K562 (cell line): ENCODE data around the gene SLC7A11. TPM values are rescaled to one million over a fixed set of nuclear protein-coding genes. Genes with fewer than 3 reads are reported as not detected.

Experiments
- ATAC-seq: fragments of 200-7000 bp; cut with Tn5 transposase; 3 replicates; pipeline ENCODE4 v1.9.1; 2020; ENCODE audit warnings: moderate library complexity
- BruUV-seq: library from RNA; stranded (reverse); fragments of 400-500 nt; replicated peaks from 2 replicates; lab custom pipeline; 2021; lab: Mats Ljungman, UMichigan
- CTCF ChIA-PET: fragments of 300-600 bp; formaldehyde crosslinking; extraction: SDS; loops from one replicate; lab custom pipeline; 2021; ENCODE audit warnings: low intra/inter-chr PET ratio; lab: Yijun Ruan, JAX
- POLR2A ChIA-PET: fragments of 300-600, 350-650 bp; sonication (Branson Sonifier 250); formaldehyde crosslinking; extraction: SDS; loops from one replicate; lab custom pipeline; 2021; ENCODE audit warnings: antibody characterized with exemption, inconsistent platforms; lab: Yijun Ruan, JAX
- DNase-seq, 4 experiments: peaks; one replicate each; pipeline versions ENCODE4 v3.0.0 to v3.0.0-alpha.2; 2011 to 2018; ENCODE audit warnings: low spot score in 3 of 4, mixed read lengths in 3 of 4; ENCODE audit errors: extremely low read depth in 1 of 4
- FAIRE-seq: peaks from 2 replicates; lab custom pipeline; 2011; peaks lifted over from hg19 to GRCh38; lab: Jason Lieb, UNC
- H2AFZ ChIP-seq: 2 replicates; pipeline ENCODE4 v1.6.0; 2011; ENCODE audit warnings: low read depth, low read length, control low read depth, inconsistent platforms
- H3K27ac ChIP-seq: fragments of 200-600 bp; 3 replicates; pipeline ENCODE4 v1.8.0; 2011; ENCODE audit warnings: low read depth, mild to moderate bottlenecking, control low read depth, inconsistent platforms, low read length, moderate library complexity, mixed read lengths; ENCODE audit errors: extremely low read depth
- H3K27me3 ChIP-seq, 2 experiments: fragments of 300-600 bp in 1 of 2; 2 replicates in 1 of 2; 3 replicates in 1 of 2; pipeline versions ENCODE4 v1.6.0 to v1.8.0; 2011; ENCODE audit warnings: inconsistent platforms in 2 of 2, low read length in 2 of 2, mild to moderate bottlenecking in 1 of 2, mixed read lengths in 1 of 2, moderate library complexity in 1 of 2; ENCODE audit not compliant: control insufficient read depth in 2 of 2, insufficient read depth in 2 of 2
- H3K36me3 ChIP-seq: fragments of 300-600 bp; 3 replicates; pipeline ENCODE4 v1.8.0; 2011; ENCODE audit warnings: mild to moderate bottlenecking, low read length, inconsistent platforms; ENCODE audit not compliant: control insufficient read depth, insufficient read depth
- H3K4me1 ChIP-seq, 2 experiments: fragments of 200-600 bp in 1 of 2; replicated peaks in 1 of 2; 2 replicates in 1 of 2; 3 replicates in 1 of 2; pipeline versions ENCODE4 v1.5.1 to v1.8.0; 2011; ENCODE audit warnings: inconsistent platforms in 2 of 2, low read length in 2 of 2, mild to moderate bottlenecking in 1 of 2, mixed read lengths in 1 of 2, moderate library complexity in 1 of 2; ENCODE audit not compliant: control insufficient read depth in 2 of 2, insufficient read depth in 2 of 2
- H3K4me2 ChIP-seq: 2 replicates; pipeline ENCODE4 v1.6.1; 2011; ENCODE audit warnings: low read length, control low read depth, inconsistent platforms, mixed read lengths; ENCODE audit not compliant: insufficient read depth
- H3K4me3 ChIP-seq: fragments of 200-600 bp; sonication (generic), shearing (Covaris generic); 2 replicates; pipeline ENCODE4 v1.5.1; 2016; ENCODE audit warnings: control low read depth, inconsistent platforms
- H3K79me2 ChIP-seq: fragments of 200-600 bp; 3 replicates; pipeline ENCODE4 v1.8.0; 2011; ENCODE audit warnings: low read length, inconsistent platforms; ENCODE audit not compliant: control insufficient read depth, insufficient read depth
- H3K9ac ChIP-seq, 2 experiments: 2 replicates each; pipeline versions ENCODE4 v1.6.0 to v1.6.1; 2011; ENCODE audit warnings: low read depth in 2 of 2, low read length in 2 of 2, control low read depth in 1 of 2, inconsistent platforms in 1 of 2, mild to moderate bottlenecking in 1 of 2, mixed read lengths in 1 of 2; ENCODE audit not compliant: insufficient read depth in 1 of 2
- H3K9me1 ChIP-seq: one replicate; pipeline ENCODE4 v1.6.0; 2011; ENCODE audit warnings: inconsistent platforms, mild to moderate bottlenecking, low read length, moderate library complexity; ENCODE audit not compliant: control insufficient read depth, insufficient read depth
- H3K9me3 ChIP-seq: replicated peaks from 2 replicates; pipeline ENCODE4 v1.5.1; 2011; ENCODE audit warnings: low read depth, low read length, inconsistent platforms; ENCODE audit not compliant: control insufficient read depth, insufficient read depth
- H4K20me1 ChIP-seq: replicated peaks from 2 replicates; pipeline ENCODE4 v1.6.1; 2011; ENCODE audit warnings: low read length, inconsistent platforms, mixed read lengths; ENCODE audit not compliant: control insufficient read depth, insufficient read depth
- CREBBP ChIP-seq: IDR thresholded peaks from one replicate; pipeline ENCODE4 v1.6.1; 2012; ENCODE audit warnings: low read depth, mild to moderate bottlenecking, control low read depth, inconsistent platforms, low read length
- CSDE1 ChIP-seq, 2 experiments: fragments of 450-650 bp; IDR thresholded peaks; 2 replicates each; pipeline ENCODE4 v1.6.1; 2016; ENCODE audit warnings: mild to moderate bottlenecking in 1 of 2
- FOXJ3 ChIP-seq: sonication (generic); formaldehyde crosslinking; IDR thresholded peaks from 2 replicates; pipeline ENCODE4 v1.4.0; 2020; ENCODE audit warnings: mild to moderate bottlenecking, missing genetic modification reagents
- ILK ChIP-seq: fragments of 450-650 bp; IDR thresholded peaks from 2 replicates; pipeline ENCODE4 v1.6.1; 2016; ENCODE audit warnings: missing genetic modification characterization, low read depth, mild to moderate bottlenecking, missing compliant biosample characterization, moderate library complexity, borderline replicate concordance
- KDM2B ChIP-seq: fragments of 250-450 bp; sonication (Bioruptor Pico); IDR thresholded peaks from 2 replicates; pipeline ENCODE4 v1.8.0; 2021; ENCODE audit warnings: mild to moderate bottlenecking, moderate library complexity
- MAFK ChIP-seq: IDR thresholded peaks from 2 replicates; pipeline ENCODE4 v1.6.1; 2011; ENCODE audit warnings: low read length, improper control_type of control experiment
- MEIS2 ChIP-seq: fragments of 450-650 bp; IDR thresholded peaks from 2 replicates; pipeline ENCODE4 v1.6.1; 2014; ENCODE audit warnings: mild to moderate bottlenecking; ENCODE audit not compliant: partially characterized antibody
- PRMT5 ChIP-seq: sonication (generic); formaldehyde crosslinking; IDR thresholded peaks from 2 replicates; pipeline ENCODE4 v1.5.0; 2020; ENCODE audit warnings: missing genetic modification reagents
- PURB ChIP-seq: sonication (generic); formaldehyde crosslinking; IDR thresholded peaks from 2 replicates; pipeline ENCODE4 v1.9.0; 2021; ENCODE audit warnings: low read depth, mild to moderate bottlenecking, missing genetic modification reagents
- RBM14 ChIP-seq: fragments of 200-400 bp; formaldehyde crosslinking; IDR thresholded peaks from 2 replicates; pipeline ENCODE4 v1.6.1; 2018; ENCODE audit warnings: low read depth, mild to moderate bottlenecking, low read length, moderate library complexity, borderline replicate concordance; ENCODE audit not compliant: insufficient read depth
- RBM17 ChIP-seq: fragments of 200-400 bp; formaldehyde crosslinking; IDR thresholded peaks from 2 replicates; pipeline ENCODE4 v1.6.1; 2017; ENCODE audit warnings: low read depth, mild to moderate bottlenecking, low read length, borderline replicate concordance
- TFAM ChIP-seq: fragments of 250-450 bp; sonication (Bioruptor Pico); conservative IDR thresholded peaks from 2 replicates; pipeline ENCODE4 v1.5.0; 2021; ENCODE audit warnings: mild to moderate bottlenecking, moderate library complexity
- U2AF1 ChIP-seq: fragments of 200-400 bp; formaldehyde crosslinking; optimal IDR thresholded peaks from 2 replicates; pipeline ENCODE3; 2017; ENCODE audit warnings: mild to moderate bottlenecking, low read depth, low read length, moderate library complexity
- ZFX ChIP-seq: sonication (generic); formaldehyde crosslinking; IDR thresholded peaks from 2 replicates; pipeline ENCODE4 v1.8.0; 2022; ENCODE audit warnings: mild to moderate bottlenecking, missing genetic modification reagents, moderate library complexity
- ZNF239 ChIP-seq: fragments of 250-450 bp; sonication (Bioruptor Pico); IDR thresholded peaks from 2 replicates; pipeline ENCODE4 v1.4.0; 2020; ENCODE audit warnings: mild to moderate bottlenecking
- ZNF57 ChIP-seq: fragments of 450-650 bp; formaldehyde crosslinking; IDR thresholded peaks from 2 replicates; pipeline ENCODE4 v1.4.0; 2020; ENCODE audit warnings: mild to moderate bottlenecking, moderate library complexity
- WGBS: fragments of 100-300 bp; shearing (Covaris generic); methylation state at CpG from one replicate; pipeline ENCODE4 v1.1.6; 2016; ENCODE audit warnings: low coverage, mixed read lengths; ENCODE audit not compliant: insufficient coverage; ENCODE audit errors: missing lambda C conversion rate; 5-methylcytosine and 5-hydroxymethylcytosine counted together
- in situ Hi-C: fragments of 300-500 bp; cut with MboI; formaldehyde crosslinking; loops from 4 replicates; pipeline ENCODE4 v1.15.0; 2018; ENCODE audit warnings: inconsistent platforms, mixed read lengths
- intact Hi-C: fragments of 100-400 bp; cut with micrococcal nuclease; formaldehyde crosslinking; loops from 2 replicates; pipeline ENCODE4 v1.14.2; 2022
- polyA plus RNA-seq, 8 experiments: library from polyadenylated mRNA; depleted of rRNA in 4 of 8; stranded (reverse) in 5 of 8; unstranded in 3 of 8; fragments of >200 nt; fragmentation: Nextera tagmentation in 2 of 8; fragmentation: Illumina TruSeq in 1 of 8; extraction: Ambion mirVana in 2 of 8; extraction: Trizol in 1 of 8; gene quantifications; 2 replicates each; pipeline versions ENCODE4 v1.2.1 to v1.2.3, GENCODE V29; 2011 to 2014; ENCODE audit warnings: inconsistent platforms in 1 of 8, missing spikeins in 1 of 8
- total RNA-seq, 7 experiments: library from RNA; depleted of rRNA in 6 of 7; stranded (reverse); fragments of >200 nt in 6 of 7; fragmentation: Illumina TruSeq in 2 of 7; extraction: Trizol in 2 of 7; gene quantifications; 2 replicates each; pipeline versions ENCODE4 v1.2.1 to v1.2.3, GENCODE V29; 2011 to 2021; ENCODE audit warnings: low replicate concordance in 1 of 7
- TF ChIP-seq, protein P1 (sequence below), 2 experiments: fragments of 450-650 bp; formaldehyde crosslinking in 1 of 2; IDR thresholded peaks; 2 replicates each; pipeline versions ENCODE4 v1.4.0 to v1.6.1; 2014 to 2020; ENCODE audit warnings: mild to moderate bottlenecking in 2 of 2, borderline replicate concordance in 1 of 2, low read depth in 1 of 2

Gene SLC7A11
- total and polyA plus RNA-seq, 9 of the 15 experiments (the other 6 are each of a cell fraction or from before 2014, with no cell fraction given) = 4.5 to 26.1 (median 13.5) TPM

DNA sequence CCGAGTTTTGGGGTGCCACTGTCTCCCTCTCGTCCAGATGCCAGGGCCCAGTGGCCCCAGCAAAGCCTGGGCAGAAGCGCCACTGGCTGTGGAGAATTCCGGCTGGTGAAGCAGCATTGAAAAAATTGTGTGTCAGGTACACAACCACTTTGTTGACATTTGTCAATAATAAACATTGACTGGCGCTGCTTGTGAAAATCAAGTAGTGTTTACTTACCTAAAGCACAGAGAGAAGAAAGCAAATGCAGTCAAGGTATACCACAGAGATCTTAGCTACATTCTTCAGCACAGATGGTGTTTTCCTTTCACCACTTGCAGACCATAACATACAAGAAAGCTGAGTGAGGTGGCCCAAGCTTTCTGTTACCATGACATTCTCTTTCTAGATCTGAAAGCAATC is 14.5 kb upstream of the SLC7A11 start:
- Histone ChIP-seq H3K9me3 (no peaks in the 10 kb centered on the region), H2AFZ (0 out of 2 replicates have a peak overlapping the region, but pooled peaks have one; percentile 18), H3K9me1 (no peaks in the 10 kb centered on the region), H3K4me3 (no peak overlapping the region), H3K27me3 (no peaks in the 10 kb centered on the region), H3K27ac (no peak overlapping the region), H3K4me1 (peaks cover 0 to 3% of the 10 kb centered on the region in 2 experiments; a peak in 2 of 5 replicates), H3K36me3 (no peaks in the 10 kb centered on the region), H3K9ac (no peak overlapping the region), H3K79me2 (no peaks in the 10 kb centered on the region), H3K4me2 (no peak overlapping the region), H4K20me1 (no peaks in the 10 kb centered on the region)
- CTCF ChIA-PET = no interaction called here
- POLR2A ChIA-PET = interaction anchor here (0.9 kb wide), 1 partner anchor 14 kb away, joined by 4 read pairs; the partner anchor contains the start of gene SLC7A11
- 83% methylated on average over 5 of the region's 5 CpGs for WGBS
- in situ Hi-C loops (no loop called here), intact Hi-C loops (no loop called here)
- FAIRE-seq = no peak
- no peak for ATAC-seq
- no TSS peak for BruUV-seq
- DNase-seq = no peak
- TF ChIP-seq ZFX (CRISPR knock-in tag) = no peak
- TF ChIP-seq MAFK = no peak
- TF ChIP-seq ZNF57 (CRISPR knock-in tag) = no peak
- TF ChIP-seq TFAM (CRISPR knock-in tag) = no peak
- no peak for TF ChIP-seq U2AF1
- TF ChIP-seq ILK (tag) = no peak
- TF ChIP-seq KDM2B = no peak
- TF ChIP-seq RBM14 = no peak
- TF ChIP-seq MEIS2 = no peak
- no peak for TF ChIP-seq ZNF239
- no peak for TF ChIP-seq RBM17
- TF ChIP-seq, protein P1, sequence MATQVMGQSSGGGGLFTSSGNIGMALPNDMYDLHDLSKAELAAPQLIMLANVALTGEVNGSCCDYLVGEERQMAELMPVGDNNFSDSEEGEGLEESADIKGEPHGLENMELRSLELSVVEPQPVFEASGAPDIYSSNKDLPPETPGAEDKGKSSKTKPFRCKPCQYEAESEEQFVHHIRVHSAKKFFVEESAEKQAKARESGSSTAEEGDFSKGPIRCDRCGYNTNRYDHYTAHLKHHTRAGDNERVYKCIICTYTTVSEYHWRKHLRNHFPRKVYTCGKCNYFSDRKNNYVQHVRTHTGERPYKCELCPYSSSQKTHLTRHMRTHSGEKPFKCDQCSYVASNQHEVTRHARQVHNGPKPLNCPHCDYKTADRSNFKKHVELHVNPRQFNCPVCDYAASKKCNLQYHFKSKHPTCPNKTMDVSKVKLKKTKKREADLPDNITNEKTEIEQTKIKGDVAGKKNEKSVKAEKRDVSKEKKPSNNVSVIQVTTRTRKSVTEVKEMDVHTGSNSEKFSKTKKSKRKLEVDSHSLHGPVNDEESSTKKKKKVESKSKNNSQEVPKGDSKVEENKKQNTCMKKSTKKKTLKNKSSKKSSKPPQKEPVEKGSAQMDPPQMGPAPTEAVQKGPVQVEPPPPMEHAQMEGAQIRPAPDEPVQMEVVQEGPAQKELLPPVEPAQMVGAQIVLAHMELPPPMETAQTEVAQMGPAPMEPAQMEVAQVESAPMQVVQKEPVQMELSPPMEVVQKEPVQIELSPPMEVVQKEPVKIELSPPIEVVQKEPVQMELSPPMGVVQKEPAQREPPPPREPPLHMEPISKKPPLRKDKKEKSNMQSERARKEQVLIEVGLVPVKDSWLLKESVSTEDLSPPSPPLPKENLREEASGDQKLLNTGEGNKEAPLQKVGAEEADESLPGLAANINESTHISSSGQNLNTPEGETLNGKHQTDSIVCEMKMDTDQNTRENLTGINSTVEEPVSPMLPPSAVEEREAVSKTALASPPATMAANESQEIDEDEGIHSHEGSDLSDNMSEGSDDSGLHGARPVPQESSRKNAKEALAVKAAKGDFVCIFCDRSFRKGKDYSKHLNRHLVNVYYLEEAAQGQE (IDR thresholded peaks at IDR 0.05; ENCODE audit: borderline replicate concordance) = no peak
- TF ChIP-seq, protein P1 (CRISPR knock-in tag; IDR thresholded peaks at IDR 0.05; ENCODE audit: low read depth) = no peak
- no peak for TF ChIP-seq PURB (CRISPR knock-in tag)
- TF ChIP-seq PRMT5 (CRISPR knock-in tag) = no peak
- no peak for TF ChIP-seq FOXJ3
- TF ChIP-seq CREBBP = no peak
- TF ChIP-seq CSDE1 (IDR thresholded peaks at IDR 0.05) = no peak
